SK-N-SH (cell line): ENCODE data around the gene WSCD1. TPM values are rescaled to one million over a fixed set of nuclear protein-coding genes. Genes with fewer than 3 reads are reported as not detected.

Experiments
- CTCF ChIA-PET: fragments of 300-600, 350-600 bp; formaldehyde crosslinking; extraction: SDS; loops from one replicate; lab custom pipeline; 2021; lab: Yijun Ruan, JAX
- POLR2A ChIA-PET: fragments of 350-600 bp; sonication (Branson Sonifier 250); formaldehyde crosslinking; extraction: SDS; loops from one replicate; lab custom pipeline; 2020; ENCODE audit warnings: antibody characterized with exemption, inconsistent platforms; lab: Yijun Ruan, JAX
- DNase-seq: peaks from one replicate; pipeline ENCODE4 v3.0.0; 2012
- H2AFZ ChIP-seq: fragments of 200-600 bp; sonication (generic); 2 replicates; pipeline ENCODE4 v1.8.1; 2016; ENCODE audit warnings: antibody characterized with exemption, mild to moderate bottlenecking, low read depth
- H3F3A ChIP-seq: fragments of 200-600 bp; sonication (generic); replicated peaks from 2 replicates; pipeline ENCODE3; 2016; ENCODE audit warnings: antibody characterized with exemption, mild to moderate bottlenecking; ENCODE audit not compliant: insufficient read depth
- H3K27ac ChIP-seq, 2 experiments: fragments of 200-500 bp in 1 of 2; fragments of 200-600 bp in 1 of 2; sonication (Bioruptor generic) in 1 of 2; sonication (generic), shearing (Covaris generic) in 1 of 2; 2 replicates each; pipeline versions ENCODE4 v1.5.1 to v1.6.1; 2014 to 2016; ENCODE audit warnings: low read depth in 2 of 2, inconsistent platforms in 1 of 2, low read length in 1 of 2, mild to moderate bottlenecking in 1 of 2, mixed read lengths in 1 of 2
- H3K27me3 ChIP-seq: fragments of 200-600 bp; sonication (generic), shearing (Covaris generic); 2 replicates; pipeline ENCODE4 v1.6.1; 2016; ENCODE audit warnings: mixed run types; ENCODE audit not compliant: insufficient read depth
- H3K36me3 ChIP-seq, 2 experiments: fragments of 200-500 bp in 1 of 2; fragments of 200-600 bp in 1 of 2; sonication (Bioruptor generic) in 1 of 2; sonication (generic) in 1 of 2; replicated peaks in 1 of 2; 2 replicates each; pipeline versions ENCODE3 to v1.5.1; 2014 to 2016; ENCODE audit warnings: low read length in 1 of 2, mild to moderate bottlenecking in 1 of 2; ENCODE audit not compliant: insufficient read depth in 2 of 2, control insufficient read depth in 1 of 2
- H3K4me1 ChIP-seq, 2 experiments: fragments of 200-500 bp in 1 of 2; fragments of 200-600 bp in 1 of 2; sonication (Bioruptor generic) in 1 of 2; sonication (generic), shearing (Covaris generic) in 1 of 2; 2 replicates each; pipeline versions ENCODE4 v1.5.1 to v1.6.1; 2014 to 2016; ENCODE audit warnings: low read depth in 1 of 2, low read length in 1 of 2, mixed run types in 1 of 2; ENCODE audit not compliant: insufficient read depth in 2 of 2, control insufficient read depth in 1 of 2
- H3K4me2 ChIP-seq: fragments of 200-600 bp; sonication (generic), shearing (Covaris generic); 2 replicates; pipeline ENCODE4 v1.6.1; 2017; ENCODE audit warnings: mixed run types
- H3K4me3 ChIP-seq, 2 experiments: fragments of 200-500 bp in 1 of 2; fragments of 200-600 bp in 1 of 2; sonication (Bioruptor generic) in 1 of 2; sonication (generic), shearing (Covaris generic) in 1 of 2; 2 replicates each; pipeline versions ENCODE4 v1.5.1 to v1.8.1; 2014 to 2016; ENCODE audit warnings: low read depth in 2 of 2, inconsistent platforms in 1 of 2, low read length in 1 of 2, mild to moderate bottlenecking in 1 of 2, mixed read lengths in 1 of 2, moderate library complexity in 1 of 2
- H3K79me2 ChIP-seq: fragments of 200-600 bp; sonication (generic); 2 replicates; pipeline ENCODE4 v1.8.1; 2017; ENCODE audit warnings: mild to moderate bottlenecking; ENCODE audit not compliant: insufficient read depth
- H3K9ac ChIP-seq: fragments of 200-600 bp; sonication (generic); 2 replicates; pipeline ENCODE4 v1.6.1; 2017; ENCODE audit warnings: mixed run types
- H3K9me2 ChIP-seq: fragments of 200-600 bp; sonication (generic); 2 replicates; pipeline ENCODE4 v1.6.1; 2017; ENCODE audit warnings: mixed run types
- H3K9me3 ChIP-seq: fragments of 200-600 bp; sonication (generic); 2 replicates; pipeline ENCODE4 v1.6.1; 2017; ENCODE audit warnings: mixed run types, mild to moderate bottlenecking, moderate library complexity
- H4K20me1 ChIP-seq: fragments of 200-600 bp; sonication (generic); 2 replicates; pipeline ENCODE4 v1.6.1; 2017; ENCODE audit warnings: mild to moderate bottlenecking, mixed run types; ENCODE audit not compliant: insufficient read depth
- ELF1 ChIP-seq: IDR thresholded peaks from 2 replicates; pipeline ENCODE4 v1.4.0; 2012
- EP300 ChIP-seq, 2 experiments: IDR thresholded peaks; 2 replicates each; pipeline versions ENCODE4 v1.4.0 to v1.6.1; 2012; ENCODE audit warnings: borderline replicate concordance in 1 of 2, low read depth in 1 of 2, low read length in 1 of 2
- FOXM1 ChIP-seq: IDR thresholded peaks from 2 replicates; pipeline ENCODE4 v1.4.0; 2012; ENCODE audit warnings: low read depth, mild to moderate bottlenecking
- NRF1 ChIP-seq: IDR thresholded peaks from 2 replicates; pipeline ENCODE4 v1.6.1; 2012; ENCODE audit warnings: low read depth, mild to moderate bottlenecking, low read length
- RAD21 ChIP-seq: IDR thresholded peaks from 2 replicates; pipeline ENCODE4 v1.6.1; 2012; ENCODE audit warnings: mild to moderate bottlenecking, low read length
- RXRA ChIP-seq: IDR thresholded peaks from 2 replicates; pipeline ENCODE4 v1.4.0; 2012; ENCODE audit warnings: low read depth, mild to moderate bottlenecking, borderline replicate concordance
- SMC3 ChIP-seq: IDR thresholded peaks from 2 replicates; pipeline ENCODE4 v1.6.1; 2012; ENCODE audit warnings: low read depth, low read length, improper control_type of control experiment
- TAF1 ChIP-seq: IDR thresholded peaks from 2 replicates; pipeline ENCODE4 v1.6.1; 2012; ENCODE audit warnings: low read depth, mild to moderate bottlenecking, low read length, moderate library complexity, borderline replicate concordance
- WGBS: methylation state at CpG from one replicate; pipeline ENCODE4 v1.1.6; 2017; ENCODE audit warnings: low lambda C conversion rate; 5-methylcytosine and 5-hydroxymethylcytosine counted together
- polyA plus RNA-seq, 3 experiments: library from polyadenylated mRNA; depleted of rRNA; stranded (reverse); fragments of >200 nt; gene quantifications; 2 replicates each; pipeline ENCODE4 v1.2.3, GENCODE V29; 2012
- TF ChIP-seq, protein P1 (sequence below): IDR thresholded peaks from 2 replicates; pipeline ENCODE4 v1.6.1; 2012; ENCODE audit warnings: mild to moderate bottlenecking, low read depth, low read length, moderate library complexity
- TF ChIP-seq, protein P2 (sequence below): fragments of 150-350 bp; IDR thresholded peaks from 2 replicates; pipeline ENCODE4 v1.6.1; 2016; ENCODE audit warnings: mild to moderate bottlenecking, low read depth, low read length
- TF ChIP-seq, protein P3 (sequence below): IDR thresholded peaks from 2 replicates; pipeline ENCODE4; 2012
- TF ChIP-seq, protein P4 (sequence below): fragments of 200-600 bp; sonication (generic); IDR thresholded peaks from 2 replicates; pipeline ENCODE4 v1.6.1; 2017; ENCODE audit warnings: antibody characterized with exemption, mild to moderate bottlenecking, moderate library complexity

Gene WSCD1
- polyA plus RNA-seq, 1 of the 3 experiments (the other 2 are of a cell fraction) = 0.03 TPM

DNA sequence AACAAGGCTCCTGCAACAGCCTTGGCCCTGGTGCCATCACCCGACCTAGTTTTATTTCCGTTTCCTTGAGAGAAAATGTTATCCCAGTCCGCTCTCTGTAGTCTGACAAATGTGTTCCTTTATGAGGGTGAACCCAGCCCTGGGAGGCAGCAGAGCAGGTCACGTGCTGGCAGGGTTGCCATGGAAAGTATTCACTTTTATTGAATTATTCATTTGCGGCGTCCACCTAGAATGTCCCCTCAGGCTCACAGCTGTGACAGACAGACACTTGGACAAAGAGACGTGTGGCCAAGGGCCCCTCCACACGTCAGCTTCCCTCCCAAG, 90.0 kb downstream of the WSCD1 start:
- H3K4me2 ChIP-seq = no peak overlapping the region
- no peak overlapping the region for H3K27ac ChIP-seq
- CTCF ChIA-PET = no interaction called here
- H3K9ac ChIP-seq = no peak overlapping the region
- H3K9me2 ChIP-seq = no peaks in the 10 kb centered on the region
- peaks cover 17% of the 10 kb centered on the region; the same call in 1 of the 2 replicates for H3K27me3 ChIP-seq
- H4K20me1 ChIP-seq = no peaks in the 10 kb centered on the region
- TF ChIP-seq TAF1 (no peak), ELF1 (no peak), FOXM1 (no peak), EP300 (IDR thresholded peaks at IDR 0.05; ENCODE audit: borderline replicate concordance in 1 of 2, low read depth in 1 of 2, low read length in 1 of 2) (no peak), NRF1 (no peak), RXRA (no peak), RAD21 (no peak), SMC3 (no peak)
- TF ChIP-seq, protein P1, sequence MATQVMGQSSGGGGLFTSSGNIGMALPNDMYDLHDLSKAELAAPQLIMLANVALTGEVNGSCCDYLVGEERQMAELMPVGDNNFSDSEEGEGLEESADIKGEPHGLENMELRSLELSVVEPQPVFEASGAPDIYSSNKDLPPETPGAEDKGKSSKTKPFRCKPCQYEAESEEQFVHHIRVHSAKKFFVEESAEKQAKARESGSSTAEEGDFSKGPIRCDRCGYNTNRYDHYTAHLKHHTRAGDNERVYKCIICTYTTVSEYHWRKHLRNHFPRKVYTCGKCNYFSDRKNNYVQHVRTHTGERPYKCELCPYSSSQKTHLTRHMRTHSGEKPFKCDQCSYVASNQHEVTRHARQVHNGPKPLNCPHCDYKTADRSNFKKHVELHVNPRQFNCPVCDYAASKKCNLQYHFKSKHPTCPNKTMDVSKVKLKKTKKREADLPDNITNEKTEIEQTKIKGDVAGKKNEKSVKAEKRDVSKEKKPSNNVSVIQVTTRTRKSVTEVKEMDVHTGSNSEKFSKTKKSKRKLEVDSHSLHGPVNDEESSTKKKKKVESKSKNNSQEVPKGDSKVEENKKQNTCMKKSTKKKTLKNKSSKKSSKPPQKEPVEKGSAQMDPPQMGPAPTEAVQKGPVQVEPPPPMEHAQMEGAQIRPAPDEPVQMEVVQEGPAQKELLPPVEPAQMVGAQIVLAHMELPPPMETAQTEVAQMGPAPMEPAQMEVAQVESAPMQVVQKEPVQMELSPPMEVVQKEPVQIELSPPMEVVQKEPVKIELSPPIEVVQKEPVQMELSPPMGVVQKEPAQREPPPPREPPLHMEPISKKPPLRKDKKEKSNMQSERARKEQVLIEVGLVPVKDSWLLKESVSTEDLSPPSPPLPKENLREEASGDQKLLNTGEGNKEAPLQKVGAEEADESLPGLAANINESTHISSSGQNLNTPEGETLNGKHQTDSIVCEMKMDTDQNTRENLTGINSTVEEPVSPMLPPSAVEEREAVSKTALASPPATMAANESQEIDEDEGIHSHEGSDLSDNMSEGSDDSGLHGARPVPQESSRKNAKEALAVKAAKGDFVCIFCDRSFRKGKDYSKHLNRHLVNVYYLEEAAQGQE = no peak
- TF ChIP-seq, protein P2, sequence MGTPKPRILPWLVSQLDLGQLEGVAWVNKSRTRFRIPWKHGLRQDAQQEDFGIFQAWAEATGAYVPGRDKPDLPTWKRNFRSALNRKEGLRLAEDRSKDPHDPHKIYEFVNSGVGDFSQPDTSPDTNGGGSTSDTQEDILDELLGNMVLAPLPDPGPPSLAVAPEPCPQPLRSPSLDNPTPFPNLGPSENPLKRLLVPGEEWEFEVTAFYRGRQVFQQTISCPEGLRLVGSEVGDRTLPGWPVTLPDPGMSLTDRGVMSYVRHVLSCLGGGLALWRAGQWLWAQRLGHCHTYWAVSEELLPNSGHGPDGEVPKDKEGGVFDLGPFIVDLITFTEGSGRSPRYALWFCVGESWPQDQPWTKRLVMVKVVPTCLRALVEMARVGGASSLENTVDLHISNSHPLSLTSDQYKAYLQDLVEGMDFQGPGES = no peak
- TF ChIP-seq, protein P3, sequence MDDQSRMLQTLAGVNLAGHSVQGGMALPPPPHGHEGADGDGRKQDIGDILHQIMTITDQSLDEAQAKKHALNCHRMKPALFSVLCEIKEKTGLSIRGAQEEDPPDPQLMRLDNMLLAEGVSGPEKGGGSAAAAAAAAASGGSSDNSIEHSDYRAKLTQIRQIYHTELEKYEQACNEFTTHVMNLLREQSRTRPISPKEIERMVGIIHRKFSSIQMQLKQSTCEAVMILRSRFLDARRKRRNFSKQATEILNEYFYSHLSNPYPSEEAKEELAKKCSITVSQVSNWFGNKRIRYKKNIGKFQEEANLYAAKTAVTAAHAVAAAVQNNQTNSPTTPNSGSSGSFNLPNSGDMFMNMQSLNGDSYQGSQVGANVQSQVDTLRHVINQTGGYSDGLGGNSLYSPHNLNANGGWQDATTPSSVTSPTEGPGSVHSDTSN = no peak
- TF ChIP-seq, protein P4, sequence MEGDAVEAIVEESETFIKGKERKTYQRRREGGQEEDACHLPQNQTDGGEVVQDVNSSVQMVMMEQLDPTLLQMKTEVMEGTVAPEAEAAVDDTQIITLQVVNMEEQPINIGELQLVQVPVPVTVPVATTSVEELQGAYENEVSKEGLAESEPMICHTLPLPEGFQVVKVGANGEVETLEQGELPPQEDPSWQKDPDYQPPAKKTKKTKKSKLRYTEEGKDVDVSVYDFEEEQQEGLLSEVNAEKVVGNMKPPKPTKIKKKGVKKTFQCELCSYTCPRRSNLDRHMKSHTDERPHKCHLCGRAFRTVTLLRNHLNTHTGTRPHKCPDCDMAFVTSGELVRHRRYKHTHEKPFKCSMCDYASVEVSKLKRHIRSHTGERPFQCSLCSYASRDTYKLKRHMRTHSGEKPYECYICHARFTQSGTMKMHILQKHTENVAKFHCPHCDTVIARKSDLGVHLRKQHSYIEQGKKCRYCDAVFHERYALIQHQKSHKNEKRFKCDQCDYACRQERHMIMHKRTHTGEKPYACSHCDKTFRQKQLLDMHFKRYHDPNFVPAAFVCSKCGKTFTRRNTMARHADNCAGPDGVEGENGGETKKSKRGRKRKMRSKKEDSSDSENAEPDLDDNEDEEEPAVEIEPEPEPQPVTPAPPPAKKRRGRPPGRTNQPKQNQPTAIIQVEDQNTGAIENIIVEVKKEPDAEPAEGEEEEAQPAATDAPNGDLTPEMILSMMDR = no peak
- H3K36me3 ChIP-seq = no peaks in the 10 kb centered on the region
- 34% methylated on average over 8 of the region's 8 CpGs for WGBS
- no peak for DNase-seq
- H2AFZ ChIP-seq = no peak overlapping the region
- H3F3A ChIP-seq = no peaks in the 10 kb centered on the region
- H3K4me1 ChIP-seq = no peaks in the 10 kb centered on the region; a peak in 1 of 4 replicates
- POLR2A ChIA-PET = no interaction called here
- no peaks in the 10 kb centered on the region for H3K79me2 ChIP-seq
- H3K4me3 ChIP-seq = no peak overlapping the region
- H3K9me3 ChIP-seq = no peaks in the 10 kb centered on the region
